GM12878 (cell line): ENCODE data around the gene FAM83G.
"Not testable (repeated sequence)": the region's sequence is repeated elsewhere in the genome, so short reads cannot be mapped to it uniquely, and the experiment has no call there.

Experiments
- BHLHE40 ChIP-seq, 2 experiments: fragments of 450-650 bp in 1 of 2; IDR thresholded peaks; 2 replicates each; pipeline ENCODE4 v1.6.1; 2011 to 2017; ENCODE audit warnings: low read depth in 2 of 2, borderline replicate concordance in 1 of 2, improper control_type of control experiment in 1 of 2, low read length in 1 of 2, mild to moderate bottlenecking in 1 of 2
- FOXK2 ChIP-seq: fragments of 450-650 bp; IDR thresholded peaks from 2 replicates; pipeline ENCODE4 v1.6.1; 2017; ENCODE audit warnings: mild to moderate bottlenecking, moderate library complexity
- GABPA ChIP-seq: IDR thresholded peaks from 2 replicates; pipeline ENCODE4 v1.6.1; 2014; ENCODE audit warnings: antibody characterized with exemption, low read depth, mild to moderate bottlenecking, inconsistent platforms
- NFXL1 ChIP-seq: fragments of 450-650 bp; IDR thresholded peaks from 2 replicates; pipeline ENCODE4 v1.6.1; 2017; ENCODE audit warnings: antibody characterized with exemption, mild to moderate bottlenecking, borderline replicate concordance
- POLR2A ChIP-seq: IDR thresholded peaks from 2 replicates; pipeline ENCODE4 v1.6.1; 2011; ENCODE audit warnings: low read depth, mild to moderate bottlenecking, low read length
- SIN3A ChIP-seq: IDR thresholded peaks from 2 replicates; pipeline ENCODE4 v1.6.1; 2012; ENCODE audit warnings: low read depth, low read length, improper control_type of control experiment
- SREBF2 ChIP-seq: IDR thresholded peaks from 2 replicates; pipeline ENCODE4 v1.6.1; 2012; ENCODE audit warnings: mild to moderate bottlenecking, low read length
- SUPT20H ChIP-seq: IDR thresholded peaks from 2 replicates; pipeline ENCODE4 v1.6.1; 2011; ENCODE audit warnings: low read depth, mild to moderate bottlenecking, low read length, moderate library complexity, borderline replicate concordance; ENCODE audit not compliant: control insufficient read depth
- WRNIP1 ChIP-seq: IDR thresholded peaks from 2 replicates; pipeline ENCODE4 v1.6.1; 2011; ENCODE audit warnings: low read depth, low read length, improper control_type of control experiment, borderline replicate concordance
- TF ChIP-seq, protein P1 (sequence below): fragments of 150-350 bp; IDR thresholded peaks from 2 replicates; pipeline ENCODE4 v1.6.1; 2016; ENCODE audit warnings: low read depth, low read length
- TF ChIP-seq, protein P2 (sequence below), 3 experiments: IDR thresholded peaks in 2 of 3; conservative IDR thresholded peaks in 1 of 3; 2 replicates each; pipeline ENCODE4 v1.5.1; 2011; ENCODE audit warnings: low read depth in 3 of 3, low read length in 3 of 3, mild to moderate bottlenecking in 3 of 3, control low read depth in 2 of 3, moderate library complexity in 2 of 3, inconsistent platforms in 1 of 3, mixed read lengths in 1 of 3; ENCODE audit not compliant: control insufficient read depth in 2 of 3, insufficient read depth in 1 of 3; ENCODE audit errors: extremely low read depth in 1 of 3

DNA sequence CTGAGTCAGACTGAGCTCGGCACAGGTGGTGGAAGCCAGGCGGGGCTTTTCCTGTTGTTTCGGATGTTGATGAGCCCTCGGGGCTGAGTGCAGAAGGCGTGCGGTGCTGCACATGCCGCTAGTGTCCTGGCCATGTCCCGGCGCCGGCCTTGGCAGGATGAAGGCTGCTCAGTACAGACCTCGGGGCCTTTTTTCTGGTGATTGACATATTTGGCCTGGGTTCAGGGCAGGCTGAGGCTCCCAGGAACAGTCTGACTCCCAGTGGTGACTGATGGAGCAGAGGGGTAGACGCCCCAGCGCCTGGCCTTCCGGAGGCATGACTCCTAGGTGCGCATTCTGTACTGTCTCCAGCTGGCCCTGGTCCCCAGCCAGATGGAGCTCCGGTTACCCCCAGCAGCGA, 33.4 kb upstream of the FAM83G start:
- TF ChIP-seq GABPA; SREBF2; WRNIP1; FOXK2; NFXL1; POLR2A; BHLHE40 (IDR thresholded peaks at IDR 0.05; ENCODE audit: borderline replicate concordance in 1 of 2, low read depth in 2 of 2, low read length in 1 of 2); SIN3A; SUPT20H: not testable (repeated sequence)
- TF ChIP-seq, protein P1, sequence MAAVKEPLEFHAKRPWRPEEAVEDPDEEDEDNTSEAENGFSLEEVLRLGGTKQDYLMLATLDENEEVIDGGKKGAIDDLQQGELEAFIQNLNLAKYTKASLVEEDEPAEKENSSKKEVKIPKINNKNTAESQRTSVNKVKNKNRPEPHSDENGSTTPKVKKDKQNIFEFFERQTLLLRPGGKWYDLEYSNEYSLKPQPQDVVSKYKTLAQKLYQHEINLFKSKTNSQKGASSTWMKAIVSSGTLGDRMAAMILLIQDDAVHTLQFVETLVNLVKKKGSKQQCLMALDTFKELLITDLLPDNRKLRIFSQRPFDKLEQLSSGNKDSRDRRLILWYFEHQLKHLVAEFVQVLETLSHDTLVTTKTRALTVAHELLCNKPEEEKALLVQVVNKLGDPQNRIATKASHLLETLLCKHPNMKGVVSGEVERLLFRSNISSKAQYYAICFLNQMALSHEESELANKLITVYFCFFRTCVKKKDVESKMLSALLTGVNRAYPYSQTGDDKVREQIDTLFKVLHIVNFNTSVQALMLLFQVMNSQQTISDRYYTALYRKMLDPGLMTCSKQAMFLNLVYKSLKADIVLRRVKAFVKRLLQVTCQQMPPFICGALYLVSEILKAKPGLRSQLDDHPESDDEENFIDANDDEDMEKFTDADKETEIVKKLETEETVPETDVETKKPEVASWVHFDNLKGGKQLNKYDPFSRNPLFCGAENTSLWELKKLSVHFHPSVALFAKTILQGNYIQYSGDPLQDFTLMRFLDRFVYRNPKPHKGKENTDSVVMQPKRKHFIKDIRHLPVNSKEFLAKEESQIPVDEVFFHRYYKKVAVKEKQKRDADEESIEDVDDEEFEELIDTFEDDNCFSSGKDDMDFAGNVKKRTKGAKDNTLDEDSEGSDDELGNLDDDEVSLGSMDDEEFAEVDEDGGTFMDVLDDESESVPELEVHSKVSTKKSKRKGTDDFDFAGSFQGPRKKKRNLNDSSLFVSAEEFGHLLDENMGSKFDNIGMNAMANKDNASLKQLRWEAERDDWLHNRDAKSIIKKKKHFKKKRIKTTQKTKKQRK = not testable (repeated sequence)
- TF ChIP-seq, protein P2, sequence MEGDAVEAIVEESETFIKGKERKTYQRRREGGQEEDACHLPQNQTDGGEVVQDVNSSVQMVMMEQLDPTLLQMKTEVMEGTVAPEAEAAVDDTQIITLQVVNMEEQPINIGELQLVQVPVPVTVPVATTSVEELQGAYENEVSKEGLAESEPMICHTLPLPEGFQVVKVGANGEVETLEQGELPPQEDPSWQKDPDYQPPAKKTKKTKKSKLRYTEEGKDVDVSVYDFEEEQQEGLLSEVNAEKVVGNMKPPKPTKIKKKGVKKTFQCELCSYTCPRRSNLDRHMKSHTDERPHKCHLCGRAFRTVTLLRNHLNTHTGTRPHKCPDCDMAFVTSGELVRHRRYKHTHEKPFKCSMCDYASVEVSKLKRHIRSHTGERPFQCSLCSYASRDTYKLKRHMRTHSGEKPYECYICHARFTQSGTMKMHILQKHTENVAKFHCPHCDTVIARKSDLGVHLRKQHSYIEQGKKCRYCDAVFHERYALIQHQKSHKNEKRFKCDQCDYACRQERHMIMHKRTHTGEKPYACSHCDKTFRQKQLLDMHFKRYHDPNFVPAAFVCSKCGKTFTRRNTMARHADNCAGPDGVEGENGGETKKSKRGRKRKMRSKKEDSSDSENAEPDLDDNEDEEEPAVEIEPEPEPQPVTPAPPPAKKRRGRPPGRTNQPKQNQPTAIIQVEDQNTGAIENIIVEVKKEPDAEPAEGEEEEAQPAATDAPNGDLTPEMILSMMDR (IDR thresholded peaks at IDR 0.05 in 2 of 3, conservative IDR thresholded peaks at IDR 0.05 in 1 of 3; ENCODE audit: control insufficient read depth in 2 of 3, extremely low read depth in 1 of 3, insufficient read depth in 1 of 3, low read depth in 3 of 3, low read length in 3 of 3) = not testable (repeated sequence)
